Measurements from ENCODE around the gene C4orf46.
"Not testable (repeated sequence)": the region's sequence is repeated elsewhere in the genome, so short reads cannot be mapped to it uniquely, and the experiment has no call there.

Gene C4orf46

GRCh38 chr4:158671665-158671914 lies at the start of gene C4orf46:
C4orf46 (minus strand) TSS chr4:158671887; CDS start chr4:158671801, 86 bp downstream.
- no peak for DNase-seq

- no peak for DNase-seq
Observed at GRCh38 chr4:158715802-158716201, 44.1 kb upstream of the C4orf46 start.

- no peak for DNase-seq
Observed at GRCh38 chr4:158714937-158715336, 43.2 kb upstream of the C4orf46 start.

GRCh38 chr4:158712622-158713021 lies 40.9 kb upstream of the C4orf46 start:
- not testable (repeated sequence) for DNase-seq

GRCh38 chr4:158710814-158711213 lies 39.1 kb upstream of the C4orf46 start:
- DNase-seq: no peak

GRCh38 chr4:158704274-158704673 lies 32.6 kb upstream of the C4orf46 start:
- DNase-seq: no peak

- DNase-seq: no peak
Observed at GRCh38 chr4:158688813-158689212, 17.1 kb upstream of the C4orf46 start.

- no peak for DNase-seq
Observed at GRCh38 chr4:158682066-158682465, 10.4 kb upstream of the C4orf46 start.

- DNase-seq: no peak
Observed at GRCh38 chr4:158681629-158682028, 9.9 kb upstream of the C4orf46 start.

- no peak for DNase-seq
Observed at GRCh38 chr4:158678767-158679166, 7.1 kb upstream of the C4orf46 start.

- no peak for DNase-seq
Observed at GRCh38 chr4:158676076-158676475, 4.4 kb upstream of the C4orf46 start.

- no peak for DNase-seq
Observed at GRCh38 chr4:158673633-158674032, 1.9 kb upstream of the C4orf46 start.

GRCh38 chr4:158671915-158672806 lies 474 bp upstream of the C4orf46 start, which contains the start of gene ETFDH:
ETFDH (plus strand) TSS chr4:158672296; CDS start chr4:158672457, 161 bp downstream.
- peak; percentile 98 for DNase-seq

- peak; percentile 75 for DNase-seq
Observed at GRCh38 chr4:158670975-158671664, 567 bp downstream of the C4orf46 start.

GRCh38 chr4:158669310-158669709 lies 2.4 kb downstream of the C4orf46 start:
- DNase-seq: no peak

GRCh38 chr4:158667651-158668198 lies 4.0 kb downstream of the C4orf46 start:
- peak; percentile 42 for DNase-seq

- DNase-seq: no peak
Observed at GRCh38 chr4:158666892-158667291, 4.8 kb downstream of the C4orf46 start.

GRCh38 chr4:158664806-158665205 lies 6.9 kb downstream of the C4orf46 start:
- no peak for DNase-seq

- DNase-seq: not testable (repeated sequence)
Observed at GRCh38 chr4:158663707-158664625, 7.7 kb downstream of the C4orf46 start.

GRCh38 chr4:158663255-158663654 lies 8.4 kb downstream of the C4orf46 start:
- not testable (repeated sequence) for DNase-seq

- no peak for DNase-seq
Observed at GRCh38 chr4:158657291-158657690, 14.4 kb downstream of the C4orf46 start.

GRCh38 chr4:158656439-158656838 lies 15.2 kb downstream of the C4orf46 start:
- DNase-seq: no peak

GRCh38 chr4:158652920-158653319 lies 18.8 kb downstream of the C4orf46 start:
- DNase-seq: no peak

All from stimulated activated CD8-positive, alpha-beta memory T cell treated with anti-CD3 and anti-CD28 coated beads, Interleukin-4, amount 100 ng/mL, for 48 hours (primary cell).